ENCODE measurements around the gene PTPRN2. TPM values are rescaled to one million over a fixed set of nuclear protein-coding genes. Genes with fewer than 3 reads are reported as not detected.

The PTPRN2 gene
- polyA plus RNA-seq, 1 donor = 5.7 TPM

DNA sequence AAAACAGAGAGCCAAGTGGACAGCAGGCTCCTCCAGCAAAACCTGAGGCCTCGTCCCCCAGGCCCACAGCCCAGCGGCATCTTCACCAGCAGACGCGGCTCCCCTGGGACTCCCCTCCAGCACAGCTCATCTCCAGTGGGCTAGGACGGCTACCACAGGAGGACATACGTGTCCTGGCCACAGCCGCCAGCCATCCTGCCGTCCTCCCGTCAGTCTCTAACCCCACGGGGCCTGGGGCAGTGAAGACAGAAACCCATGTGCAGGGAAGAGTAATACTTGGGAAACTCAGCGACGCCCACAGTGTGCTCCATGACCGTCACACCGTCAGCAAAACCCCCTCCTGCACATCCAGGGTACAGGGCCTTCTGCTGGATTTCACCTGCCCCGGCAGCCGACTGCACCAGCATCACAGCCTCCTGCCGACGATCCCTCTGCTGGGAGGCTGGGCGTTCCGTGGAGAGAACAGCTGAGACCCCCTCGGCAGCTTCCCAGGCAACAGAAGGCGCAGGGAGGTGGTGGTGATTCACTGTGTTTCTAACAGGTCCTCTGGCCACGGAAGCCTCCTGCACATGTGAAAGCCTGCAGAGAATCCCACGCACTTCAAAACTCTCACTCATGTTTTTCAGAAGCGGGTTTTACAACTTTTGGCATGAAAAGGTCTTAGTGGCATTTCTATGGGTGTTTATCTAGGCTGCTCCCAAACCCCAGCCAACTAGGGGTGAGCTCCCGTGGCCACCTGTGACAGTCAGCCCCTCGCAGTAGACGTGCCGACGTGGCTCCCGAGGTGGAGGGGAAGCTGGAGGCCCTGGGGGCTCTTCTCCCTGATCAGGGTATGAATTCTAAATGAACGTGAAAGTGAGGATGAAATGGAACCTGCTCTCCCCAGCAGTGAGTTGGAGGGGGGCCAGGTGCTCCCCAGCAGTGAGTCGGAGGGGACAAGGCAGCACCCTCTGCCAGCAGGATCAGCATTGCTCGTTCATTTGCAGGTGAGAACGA, 513.5 kb downstream of the PTPRN2 start:
- no peak for DNase-seq

DNA sequence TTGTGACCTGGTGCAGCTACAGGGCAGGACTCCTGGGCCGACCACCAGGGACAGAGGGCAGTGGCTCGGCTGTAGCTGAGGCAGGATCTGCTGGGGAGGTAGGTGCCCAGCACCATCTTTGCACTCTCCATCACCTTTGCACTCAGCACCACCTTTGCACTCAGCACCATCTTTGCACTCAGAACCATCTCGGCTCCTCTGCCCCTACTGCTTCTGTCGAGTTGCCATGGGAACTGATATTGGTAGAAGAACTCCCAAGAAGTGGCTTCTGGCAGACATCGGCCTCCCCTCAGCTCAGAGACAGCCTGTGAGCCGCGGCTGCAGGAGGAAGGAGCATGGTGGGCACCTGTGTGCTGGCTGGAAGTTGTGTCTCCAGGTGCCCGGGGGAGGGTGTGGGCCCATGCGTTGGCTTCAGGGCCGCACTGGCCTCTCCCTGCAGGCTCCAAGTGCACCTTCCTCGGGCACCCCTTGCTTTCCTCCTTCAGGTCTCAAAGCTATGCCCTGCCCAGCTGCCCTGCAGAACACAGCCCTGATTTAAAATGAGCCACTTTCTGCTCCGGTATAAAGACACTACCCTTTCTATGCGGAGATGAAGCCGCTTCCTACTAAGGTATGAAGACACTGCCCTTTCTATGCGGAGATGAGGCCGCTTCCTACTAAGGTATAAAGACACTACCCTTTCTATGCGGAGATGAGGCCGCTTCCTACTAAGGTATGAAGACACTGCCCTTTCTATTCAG, 514.5 kb downstream of the PTPRN2 start:
- no peak for DNase-seq

DNA sequence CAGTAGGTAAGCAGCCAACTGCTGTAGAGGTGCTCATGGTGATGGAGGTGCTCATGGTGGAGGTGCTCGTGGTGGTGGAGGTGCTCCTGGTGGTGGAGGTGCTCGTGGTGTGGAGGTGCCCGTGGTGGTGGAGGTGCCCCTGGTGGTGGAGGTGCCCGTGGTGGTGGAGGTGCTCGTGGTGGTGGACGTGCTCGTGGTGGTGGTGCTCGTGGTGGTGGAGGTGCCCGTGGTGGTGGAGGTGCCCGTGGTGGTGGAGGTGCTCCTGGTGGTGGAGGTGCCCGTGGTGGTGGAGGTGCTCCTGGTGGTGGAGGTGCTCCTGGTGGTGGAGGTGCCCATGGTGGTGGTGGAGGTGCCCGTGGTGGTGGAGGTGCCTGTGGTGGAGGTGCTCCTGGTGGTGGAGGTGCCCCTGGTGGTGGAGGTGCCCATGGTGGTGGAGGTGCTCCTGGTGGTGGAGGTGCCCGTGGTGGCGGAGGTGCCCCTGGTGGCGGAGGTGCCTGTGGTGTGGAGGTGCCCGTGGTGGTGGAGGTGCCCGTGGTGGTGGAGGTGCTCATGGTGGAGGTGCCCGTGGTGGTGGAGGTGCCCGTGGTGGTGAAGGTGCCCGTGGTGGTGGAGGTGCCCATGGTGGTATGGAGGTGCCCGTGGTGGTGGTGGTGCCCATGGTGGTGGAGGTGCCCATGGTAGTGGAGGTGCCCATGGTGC, 517.3 kb downstream of the PTPRN2 start:
- DNase-seq = no peak

DNA sequence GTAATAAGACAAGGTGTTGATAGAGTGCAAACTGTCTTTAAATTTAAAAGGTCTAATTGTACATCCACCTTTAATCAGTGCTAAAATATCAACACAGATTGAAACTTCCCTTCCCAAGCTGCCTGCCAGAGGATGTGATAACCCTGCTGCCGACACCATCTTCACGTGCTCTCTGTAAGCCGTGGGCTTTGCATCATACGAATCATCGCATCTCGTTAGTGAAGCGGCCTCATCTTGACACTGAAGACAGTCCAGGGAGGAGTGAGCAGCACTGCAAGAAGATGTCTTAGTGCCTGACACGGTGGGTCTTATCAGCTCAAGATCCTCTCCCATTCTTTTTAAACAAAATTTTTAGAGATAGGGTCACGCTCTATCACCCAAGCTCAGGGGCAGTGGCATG, 518.8 kb downstream of the PTPRN2 start:
- no peak for DNase-seq

DNA sequence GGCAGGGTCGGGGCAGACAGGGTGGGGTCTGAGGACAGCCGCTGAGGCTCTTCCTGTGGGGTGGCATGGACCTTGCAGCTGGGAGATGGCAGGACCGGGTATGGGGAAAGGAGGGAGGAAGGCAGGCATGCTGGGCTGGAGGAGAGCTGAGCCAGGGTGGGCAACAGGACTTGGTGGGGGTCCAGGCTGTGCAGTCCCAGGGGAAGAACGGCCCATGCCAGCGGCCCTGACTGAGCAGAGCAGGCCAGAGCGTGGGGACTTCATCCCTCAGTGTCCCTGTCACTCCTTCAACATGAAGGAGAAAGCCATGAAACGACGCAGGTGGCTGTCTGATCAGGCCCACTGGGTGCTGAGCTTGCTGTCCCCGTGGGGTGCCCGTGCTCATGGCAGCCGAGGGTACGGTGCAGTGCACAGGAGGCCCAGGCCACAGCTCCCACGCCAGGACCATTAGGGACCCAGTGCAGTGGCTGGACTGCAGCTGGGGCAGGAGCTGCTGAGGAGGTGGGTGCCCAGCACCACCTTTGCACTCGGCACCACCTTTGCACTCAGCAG, 519.6 kb downstream of the PTPRN2 start:
- no peak for DNase-seq

DNA sequence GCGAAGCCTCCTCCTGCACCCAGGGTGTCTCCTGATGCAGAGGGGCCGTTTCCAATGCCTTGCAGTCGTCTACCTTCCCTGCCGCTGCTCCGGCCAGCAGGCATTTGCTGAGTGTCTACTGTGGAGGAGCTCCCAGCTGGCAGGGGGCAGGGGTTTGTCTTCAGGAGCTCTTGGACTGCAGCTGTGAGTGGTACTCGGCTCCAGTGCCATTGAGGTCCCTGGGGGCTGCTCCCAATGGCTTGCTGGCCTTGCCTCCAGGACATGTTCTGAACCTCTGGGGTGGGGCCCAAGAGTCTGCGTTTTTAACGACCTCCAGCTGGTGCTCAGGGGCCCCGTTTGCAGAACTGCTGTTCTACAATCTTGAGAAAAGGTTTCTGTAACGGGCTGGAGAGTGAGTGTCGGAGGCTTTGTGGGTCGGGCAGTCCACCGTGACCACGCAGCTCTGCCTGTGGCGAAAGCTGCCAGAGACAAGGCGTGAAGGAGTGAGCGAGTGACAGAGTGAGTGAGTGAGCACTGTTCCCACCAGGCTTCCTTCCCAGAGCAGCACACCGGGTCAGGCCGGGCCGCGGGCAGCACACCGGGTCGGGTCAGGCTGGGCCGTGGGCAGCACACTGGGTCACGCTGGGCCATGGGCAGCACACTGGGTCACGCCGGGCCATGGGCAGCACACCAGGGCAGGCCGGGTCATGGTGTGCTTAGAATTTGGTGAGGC, 520.2 kb downstream of the PTPRN2 start:
- no peak for DNase-seq

DNA sequence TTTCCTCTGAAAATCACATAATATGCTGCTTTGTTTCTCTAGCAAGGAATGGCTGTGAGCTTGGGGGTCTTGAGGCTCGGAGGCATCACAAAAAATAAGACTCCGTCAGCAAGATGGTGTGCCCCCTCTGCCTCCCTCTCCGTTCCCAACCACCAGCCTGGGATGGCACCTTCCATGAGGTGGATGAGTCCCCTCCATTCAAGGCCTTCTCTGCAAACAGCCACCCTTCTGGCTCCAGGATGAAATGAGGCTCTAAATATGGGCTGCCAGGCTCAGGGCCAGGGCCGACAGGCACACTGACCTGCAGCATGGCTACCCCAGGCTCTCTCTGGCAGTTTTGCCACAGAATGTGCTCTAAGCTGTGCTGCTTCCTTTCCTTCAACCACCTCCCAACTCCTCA, 521.5 kb downstream of the PTPRN2 start:
- no peak for DNase-seq

DNA sequence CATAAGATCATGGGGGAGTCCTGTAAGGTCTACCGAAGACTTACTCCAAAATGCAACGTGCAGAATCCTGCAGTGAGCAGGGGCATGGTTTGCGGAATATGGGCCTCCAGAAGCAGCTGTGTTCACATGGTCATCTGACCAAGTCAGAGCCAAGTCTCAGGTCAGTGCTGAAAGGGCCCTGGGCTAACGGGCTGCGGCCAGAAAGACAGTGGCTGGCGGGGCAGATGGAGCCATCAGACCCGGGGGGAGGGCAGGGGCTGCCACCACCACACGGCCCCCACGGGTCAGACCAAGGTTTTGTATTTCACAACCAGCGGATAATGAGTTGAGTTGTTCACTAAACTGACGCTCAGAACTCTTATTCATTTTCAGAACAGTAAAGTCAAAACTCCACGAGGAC, 522.3 kb downstream of the PTPRN2 start:
- no peak for DNase-seq

DNA sequence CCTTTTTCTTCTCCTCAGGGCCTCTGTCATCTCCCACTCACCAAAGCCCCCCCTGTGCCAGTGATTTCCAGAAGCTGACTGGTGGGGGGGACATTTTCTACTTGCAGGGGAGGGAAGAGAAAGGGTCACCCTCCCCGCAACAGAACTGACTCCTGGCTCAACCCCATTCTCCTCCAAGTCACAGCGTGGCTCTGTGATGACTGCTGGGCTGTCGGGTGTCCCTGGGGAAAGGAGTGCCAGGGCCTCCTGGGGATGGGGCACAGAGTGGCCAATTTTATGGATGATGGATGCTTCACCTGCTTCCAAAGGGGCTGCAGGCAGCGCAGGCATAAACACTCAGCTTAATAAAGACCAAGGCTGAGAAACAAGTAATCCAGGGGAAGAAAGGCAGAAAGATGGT, 523.0 kb downstream of the PTPRN2 start:
- no peak for DNase-seq

DNA sequence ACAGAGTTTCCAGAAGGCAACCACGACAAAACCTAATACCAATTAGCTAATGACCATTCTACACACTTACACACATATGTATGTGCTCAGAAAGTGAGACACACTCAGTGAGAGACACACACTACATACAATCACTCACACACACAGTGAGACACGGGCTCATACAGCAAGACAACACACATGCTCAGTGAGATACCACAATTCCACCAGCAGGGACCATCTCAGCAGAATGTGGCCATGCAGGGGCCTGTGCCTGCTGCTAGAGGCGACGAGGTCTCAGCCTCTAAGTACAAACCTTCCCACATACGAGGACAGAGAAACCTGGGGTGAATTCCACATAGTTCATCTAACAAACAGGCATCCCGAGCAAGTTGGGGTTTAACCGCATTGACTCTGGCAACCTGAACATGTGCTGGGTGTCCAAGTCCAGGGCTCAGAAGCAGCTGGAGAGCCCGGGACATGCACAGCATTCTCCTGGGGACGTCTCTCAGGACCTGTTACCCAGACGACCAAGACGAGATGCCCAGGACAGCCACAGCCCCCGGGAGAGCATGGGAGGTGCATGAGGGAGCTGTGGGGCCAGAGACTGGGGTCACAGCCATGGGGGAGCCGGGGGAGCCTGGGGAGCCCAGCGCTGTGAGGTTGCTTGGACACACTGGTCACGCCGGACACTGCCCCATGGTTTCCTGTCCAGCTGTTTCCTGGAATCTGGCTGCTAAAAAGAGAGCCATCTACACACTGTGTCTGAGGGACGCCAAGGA, 523.6 kb downstream of the PTPRN2 start:
- no peak for DNase-seq

DNA sequence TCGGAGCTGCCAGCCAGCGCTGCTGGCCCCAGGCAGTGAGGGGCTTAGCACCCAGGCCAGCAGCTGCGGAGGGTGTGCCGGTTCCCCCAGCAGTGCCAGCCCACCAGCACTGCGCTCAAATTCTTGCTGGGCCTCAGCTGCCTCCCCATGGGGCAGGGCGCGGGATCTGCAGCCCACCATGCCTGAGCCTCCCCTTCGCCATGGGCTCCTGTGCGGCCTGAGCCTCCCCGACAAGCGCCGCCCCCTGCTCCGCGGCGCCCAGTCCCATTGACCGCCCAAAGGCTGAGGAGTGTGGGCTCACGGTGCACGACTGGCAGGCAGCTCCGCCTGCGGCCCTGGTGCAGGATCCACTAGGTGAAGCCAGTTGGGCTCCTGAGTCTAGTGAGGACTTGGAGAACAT, 525.0 kb downstream of the PTPRN2 start:
- no peak for DNase-seq

DNA sequence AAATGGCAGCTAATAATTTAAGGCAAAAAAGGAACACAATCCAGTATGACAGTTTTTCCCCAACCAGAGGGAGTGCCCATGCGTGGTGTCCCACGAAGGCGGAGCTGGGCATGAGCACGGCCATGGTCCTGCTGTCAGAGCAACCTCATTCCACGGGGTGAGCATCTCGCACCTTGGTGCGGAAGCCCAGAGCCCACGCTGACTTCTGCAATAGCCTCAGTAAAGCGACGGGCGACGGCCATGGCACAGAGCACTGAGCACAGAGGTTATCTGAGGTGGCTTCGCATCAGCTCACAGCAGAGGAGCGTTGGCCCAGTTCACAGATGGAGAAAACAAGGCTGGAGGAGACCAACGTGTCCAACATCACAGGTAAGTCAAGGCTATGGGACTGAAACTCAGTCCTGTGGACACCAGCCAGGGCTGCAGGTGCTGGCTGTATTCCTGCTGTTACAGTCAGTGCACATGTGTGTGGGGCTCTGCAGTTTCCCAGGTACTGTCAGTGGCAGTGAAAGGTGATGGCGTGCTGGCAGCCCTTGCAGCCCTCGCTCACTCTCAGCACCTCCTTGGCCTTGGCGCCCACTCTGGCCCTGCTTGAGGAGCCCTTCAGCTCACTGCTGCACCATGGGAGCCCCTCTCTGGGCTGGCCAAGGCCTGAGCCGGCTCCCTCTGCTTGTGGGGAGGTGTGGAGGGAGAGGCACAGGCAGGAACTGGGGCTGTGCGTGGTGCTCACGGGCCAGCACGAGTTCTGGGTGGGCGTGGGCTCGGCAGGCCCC, 525.6 kb downstream of the PTPRN2 start:
- DNase-seq = no peak

DNA sequence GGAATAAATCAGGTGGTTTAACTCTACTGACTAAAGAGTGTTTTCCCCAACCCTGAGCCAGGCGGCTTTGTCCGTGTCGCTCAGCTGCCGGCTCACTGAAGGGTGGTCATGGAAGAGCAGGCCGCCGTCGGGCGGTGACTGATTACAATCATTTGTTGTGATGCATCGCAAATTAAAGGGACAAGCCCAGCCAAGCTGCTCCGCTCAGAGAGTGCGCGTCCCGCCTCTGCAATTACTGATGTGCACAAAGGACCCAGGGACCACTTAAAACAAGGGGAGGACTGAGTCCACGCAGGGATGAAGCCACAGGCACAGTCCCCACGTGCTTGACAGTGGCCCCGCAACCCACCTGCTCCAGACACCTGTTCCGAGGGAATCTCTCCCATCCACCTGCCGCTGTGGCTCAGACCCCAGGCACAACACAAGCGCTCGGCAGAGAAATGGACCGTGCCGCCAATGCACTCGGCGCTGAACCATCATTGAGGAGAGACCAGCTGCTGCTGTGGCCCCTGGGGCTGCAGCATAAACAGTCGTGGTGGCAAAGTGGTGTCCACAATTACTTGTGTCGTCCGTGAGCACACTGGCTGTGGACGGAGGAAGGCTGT, 526.5 kb downstream of the PTPRN2 start:
- DNase-seq = peak; percentile 34

DNA sequence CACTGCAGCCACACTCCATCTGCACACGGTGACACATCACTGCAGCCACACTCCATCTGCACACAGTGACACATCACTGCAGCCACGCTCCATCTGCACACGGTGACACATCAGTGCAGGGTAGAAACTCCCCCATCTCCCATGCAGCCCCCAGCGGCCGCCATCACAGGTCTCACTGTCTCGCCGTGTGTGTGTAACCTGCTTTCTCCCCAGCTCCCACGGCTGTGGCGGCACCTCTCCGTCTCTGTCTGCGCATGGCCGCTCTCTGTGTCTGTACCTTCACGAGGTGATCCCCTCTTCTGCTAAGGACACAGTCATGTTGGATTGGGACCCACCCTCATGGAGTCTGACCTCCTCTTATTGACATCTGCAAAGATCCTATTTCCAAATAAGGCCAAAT, 527.4 kb downstream of the PTPRN2 start:
- DNase-seq = no peak

DNA sequence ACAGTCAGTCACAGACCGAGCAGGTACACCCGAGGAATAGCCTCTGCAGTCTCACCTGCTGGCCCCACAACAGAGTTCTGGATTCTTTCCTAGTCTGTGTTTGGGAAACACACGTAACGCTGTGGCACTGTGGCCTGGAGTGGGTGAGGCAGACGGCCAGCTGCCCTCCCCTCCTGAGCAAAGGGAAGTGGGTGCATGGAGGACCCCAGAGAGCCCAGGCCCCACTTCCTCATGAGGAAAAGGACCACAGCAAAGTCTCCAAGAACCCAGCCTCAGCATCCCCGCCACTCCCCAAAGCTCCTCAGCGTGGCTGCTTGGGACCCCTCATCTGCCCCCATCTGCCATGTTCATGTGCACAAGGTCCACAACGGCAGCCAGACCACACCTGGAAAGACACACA, 530.2 kb downstream of the PTPRN2 start:
- no peak for DNase-seq

DNA sequence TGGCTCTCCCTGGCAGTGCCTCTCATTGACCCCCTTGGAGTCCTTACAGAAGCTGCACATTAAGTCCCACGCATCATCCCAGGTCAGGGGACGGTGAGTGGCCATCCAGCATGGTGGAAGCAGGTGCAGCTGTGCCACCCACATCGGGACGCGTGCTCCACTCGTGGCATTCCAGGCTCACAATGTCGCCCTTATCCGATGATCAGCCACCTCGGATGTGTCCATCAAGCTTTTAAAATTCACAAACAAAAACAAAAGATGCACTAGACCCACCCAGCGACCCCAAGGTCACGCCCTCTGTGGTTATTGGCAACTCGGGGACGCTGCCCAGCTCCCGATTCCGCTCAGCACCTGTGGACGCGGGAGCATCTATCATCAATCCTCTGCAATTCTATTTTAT, 530.9 kb downstream of the PTPRN2 start:
- DNase-seq = no peak

DNA sequence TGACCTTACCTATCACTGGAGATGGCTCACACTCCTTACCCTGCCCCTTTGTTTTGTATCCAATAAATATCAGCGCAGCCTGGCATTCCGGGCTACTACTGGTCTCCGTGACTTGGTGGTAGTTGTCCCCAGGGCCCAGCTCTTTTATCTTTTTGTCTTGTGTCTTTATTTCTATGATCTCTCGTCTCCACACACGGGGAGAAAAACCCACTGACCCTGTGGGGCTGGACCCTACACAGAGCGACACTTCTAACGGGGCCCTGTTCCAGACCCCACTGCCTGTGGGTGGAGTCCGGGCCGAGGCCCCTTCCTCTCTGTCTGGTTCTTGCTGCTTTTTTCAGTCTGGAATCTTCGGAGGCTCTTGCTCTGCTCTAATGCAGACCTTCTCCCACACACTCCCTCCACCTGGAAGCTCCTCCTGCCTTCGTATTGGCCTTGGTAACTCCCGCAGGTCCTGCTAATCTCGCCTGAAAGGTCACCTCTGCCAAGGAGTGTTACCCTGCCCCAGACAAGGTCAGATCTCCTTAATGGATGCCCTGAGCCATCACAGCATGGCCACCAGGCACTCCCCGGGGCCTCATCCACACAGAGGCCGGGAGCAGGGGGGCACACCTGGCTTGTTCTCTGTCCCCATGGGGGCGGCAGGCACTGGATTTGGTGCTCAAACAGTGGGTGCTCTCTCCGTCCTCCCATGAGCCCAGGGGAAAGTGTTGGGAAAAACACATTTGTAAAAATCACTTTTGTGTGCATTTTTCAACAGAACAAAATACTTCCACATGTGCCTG, 531.7 kb downstream of the PTPRN2 start:
- no peak for DNase-seq

DNA sequence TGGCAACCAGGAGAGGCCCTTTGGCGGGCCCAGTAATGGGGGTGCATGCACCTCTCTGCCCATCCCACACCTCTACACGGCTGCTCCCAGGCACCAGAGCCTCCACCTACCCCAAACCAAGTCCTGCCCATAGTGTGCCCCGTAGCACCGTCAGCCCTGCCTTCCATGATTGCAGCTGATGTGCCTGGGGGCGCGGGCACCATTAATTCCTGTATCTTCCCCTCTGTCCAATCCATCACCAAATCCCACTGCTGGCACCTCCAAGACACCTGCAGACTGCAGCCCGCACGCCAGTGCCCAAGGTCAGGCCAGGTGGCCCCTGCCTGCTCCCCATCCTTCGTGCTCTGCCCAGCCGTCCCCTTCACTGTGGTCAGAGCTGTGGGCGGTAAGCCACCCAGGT, 533.0 kb downstream of the PTPRN2 start:
- no peak for DNase-seq

DNA sequence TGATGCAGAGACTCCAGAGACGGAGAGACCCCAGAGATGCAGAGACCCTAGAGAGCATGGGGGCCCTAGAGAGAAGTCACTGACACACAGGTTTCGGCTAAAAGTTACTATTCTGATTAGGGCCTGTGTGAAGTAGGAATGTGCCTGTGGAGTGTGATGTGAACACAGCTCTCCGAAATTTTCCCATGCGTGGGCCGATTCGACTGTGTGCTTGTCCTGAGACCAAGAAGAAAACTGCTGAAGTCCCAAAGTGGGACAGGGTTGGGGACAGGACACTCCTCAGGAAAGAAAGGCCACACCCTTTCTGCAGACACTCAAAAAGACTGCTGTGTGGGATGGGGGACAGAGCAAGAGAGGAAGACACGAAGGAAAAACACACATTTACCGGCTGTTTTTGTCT, 533.5 kb downstream of the PTPRN2 start:
- no peak for DNase-seq

Measured in left kidney (tissue), 2 donors.